ENCODE results near the gene ZDHHC23.

DNA sequence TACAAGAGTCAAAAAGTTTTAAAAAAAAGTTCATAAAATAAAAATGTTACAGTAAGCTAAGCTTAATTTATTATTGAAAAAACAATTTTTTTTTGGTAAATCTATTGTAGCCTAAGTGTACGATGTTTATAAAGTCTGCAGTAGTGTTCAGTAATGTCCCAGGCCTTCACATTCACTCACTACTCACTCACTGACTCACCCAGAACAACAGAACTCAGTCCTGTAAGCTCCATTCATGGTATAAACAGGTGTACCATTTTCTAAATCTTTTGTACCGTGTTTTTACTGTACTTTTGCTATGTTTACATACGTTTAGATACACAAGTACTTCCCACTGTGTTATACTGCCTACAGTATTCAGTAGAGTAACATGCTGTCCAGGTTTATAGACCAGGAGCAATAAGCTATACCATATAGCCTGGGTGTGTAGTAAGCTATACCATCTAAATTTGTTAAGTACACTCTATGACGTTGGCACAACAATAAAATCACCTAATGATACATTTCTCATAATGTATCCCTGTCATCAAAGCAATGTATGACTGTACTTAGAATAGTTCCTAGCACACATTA, 41.2 kb upstream of the ZDHHC23 start:
- no peak for TF ChIP-seq RAD21 (IDR thresholded peaks at IDR 0.05; ENCODE audit: low read length)
- TF ChIP-seq, protein P1, sequence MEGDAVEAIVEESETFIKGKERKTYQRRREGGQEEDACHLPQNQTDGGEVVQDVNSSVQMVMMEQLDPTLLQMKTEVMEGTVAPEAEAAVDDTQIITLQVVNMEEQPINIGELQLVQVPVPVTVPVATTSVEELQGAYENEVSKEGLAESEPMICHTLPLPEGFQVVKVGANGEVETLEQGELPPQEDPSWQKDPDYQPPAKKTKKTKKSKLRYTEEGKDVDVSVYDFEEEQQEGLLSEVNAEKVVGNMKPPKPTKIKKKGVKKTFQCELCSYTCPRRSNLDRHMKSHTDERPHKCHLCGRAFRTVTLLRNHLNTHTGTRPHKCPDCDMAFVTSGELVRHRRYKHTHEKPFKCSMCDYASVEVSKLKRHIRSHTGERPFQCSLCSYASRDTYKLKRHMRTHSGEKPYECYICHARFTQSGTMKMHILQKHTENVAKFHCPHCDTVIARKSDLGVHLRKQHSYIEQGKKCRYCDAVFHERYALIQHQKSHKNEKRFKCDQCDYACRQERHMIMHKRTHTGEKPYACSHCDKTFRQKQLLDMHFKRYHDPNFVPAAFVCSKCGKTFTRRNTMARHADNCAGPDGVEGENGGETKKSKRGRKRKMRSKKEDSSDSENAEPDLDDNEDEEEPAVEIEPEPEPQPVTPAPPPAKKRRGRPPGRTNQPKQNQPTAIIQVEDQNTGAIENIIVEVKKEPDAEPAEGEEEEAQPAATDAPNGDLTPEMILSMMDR (conservative IDR thresholded peaks at IDR 0.05; ENCODE audit: low read depth, low read length): no peak
- TF ChIP-seq, protein P2, sequence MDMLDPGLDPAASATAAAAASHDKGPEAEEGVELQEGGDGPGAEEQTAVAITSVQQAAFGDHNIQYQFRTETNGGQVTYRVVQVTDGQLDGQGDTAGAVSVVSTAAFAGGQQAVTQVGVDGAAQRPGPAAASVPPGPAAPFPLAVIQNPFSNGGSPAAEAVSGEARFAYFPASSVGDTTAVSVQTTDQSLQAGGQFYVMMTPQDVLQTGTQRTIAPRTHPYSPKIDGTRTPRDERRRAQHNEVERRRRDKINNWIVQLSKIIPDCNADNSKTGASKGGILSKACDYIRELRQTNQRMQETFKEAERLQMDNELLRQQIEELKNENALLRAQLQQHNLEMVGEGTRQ (IDR thresholded peaks at IDR 0.05; ENCODE audit: low read depth, low read length): no peak
- TF ChIP-seq RCOR1 (IDR thresholded peaks at IDR 0.05; ENCODE audit: insufficient replicate concordance, low read length): no peak
- no peak for TF ChIP-seq MAFK (IDR thresholded peaks at IDR 0.05; ENCODE audit: low read depth, low read length)
- no peak for TF ChIP-seq POLR2A (IDR thresholded peaks at IDR 0.05; ENCODE audit: low read depth, low read length)
- TF ChIP-seq BHLHE40 (IDR thresholded peaks at IDR 0.05; ENCODE audit: low read depth, low read length): no peak
- TF ChIP-seq MAZ (IDR thresholded peaks at IDR 0.05; ENCODE audit: borderline replicate concordance, low read depth, low read length): no peak
- TF ChIP-seq RFX5 (IDR thresholded peaks at IDR 0.05; ENCODE audit: low read depth, low read length): no peak
- TF ChIP-seq SMC3 (IDR thresholded peaks at IDR 0.05; ENCODE audit: low read depth, low read length): no peak
- TF ChIP-seq, protein P3, sequence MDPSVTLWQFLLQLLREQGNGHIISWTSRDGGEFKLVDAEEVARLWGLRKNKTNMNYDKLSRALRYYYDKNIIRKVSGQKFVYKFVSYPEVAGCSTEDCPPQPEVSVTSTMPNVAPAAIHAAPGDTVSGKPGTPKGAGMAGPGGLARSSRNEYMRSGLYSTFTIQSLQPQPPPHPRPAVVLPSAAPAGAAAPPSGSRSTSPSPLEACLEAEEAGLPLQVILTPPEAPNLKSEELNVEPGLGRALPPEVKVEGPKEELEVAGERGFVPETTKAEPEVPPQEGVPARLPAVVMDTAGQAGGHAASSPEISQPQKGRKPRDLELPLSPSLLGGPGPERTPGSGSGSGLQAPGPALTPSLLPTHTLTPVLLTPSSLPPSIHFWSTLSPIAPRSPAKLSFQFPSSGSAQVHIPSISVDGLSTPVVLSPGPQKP (IDR thresholded peaks at IDR 0.05; ENCODE audit: borderline replicate concordance, low read depth, low read length): no peak

All from IMR-90 (cell line).